Chondrocyte (in vitro differentiated cells): ENCODE results near the gene DRD4. TPM values are rescaled to one million over a fixed set of nuclear protein-coding genes. Genes with fewer than 3 reads are reported as not detected.
"Not testable (repeated sequence)": the region's sequence is repeated elsewhere in the genome, so short reads cannot be mapped to it uniquely, and the experiment has no call there.

Experiments
- DNase-seq: peaks from one replicate; pipeline ENCODE4 v3.0.0; 2021; ENCODE audit warnings: mixed read lengths, low spot score
- H3K27ac Mint-ChIP-seq: one replicate; pipeline ENCODE4 v1.8.0; 2021; ENCODE audit warnings: mild to moderate bottlenecking, moderate library complexity, mixed read lengths; ENCODE audit not compliant: unreplicated experiment
- H3K27me3 Mint-ChIP-seq: 2 replicates; pipeline ENCODE4 v1.8.0; 2021; ENCODE audit warnings: low read depth, mixed read lengths
- H3K36me3 Mint-ChIP-seq: 2 replicates; pipeline ENCODE4 v1.8.0; 2021; ENCODE audit warnings: low read depth, mixed read lengths
- H3K4me1 Mint-ChIP-seq: 2 replicates; pipeline ENCODE4 v1.8.0; 2021; ENCODE audit warnings: low read depth, mild to moderate bottlenecking, mixed read lengths
- H3K4me3 Mint-ChIP-seq: one replicate; pipeline ENCODE4 v1.8.0; 2021; ENCODE audit warnings: mild to moderate bottlenecking, moderate library complexity, mixed read lengths; ENCODE audit not compliant: unreplicated experiment
- H3K9me3 Mint-ChIP-seq: 2 replicates; pipeline ENCODE4 v1.8.0; 2021; ENCODE audit warnings: low read depth, mixed read lengths
- total RNA-seq: library from RNA; stranded (reverse); gene quantifications from 3 replicates; pipeline ENCODE4 v1.2.1, GENCODE V29; 2021
- TF ChIP-seq, protein P1 (sequence below): fragments of 200-600 bp; sonication (generic); IDR thresholded peaks from 2 replicates; pipeline ENCODE4 v1.5.0; 2021; ENCODE audit warnings: antibody characterized with exemption, mild to moderate bottlenecking, moderate library complexity

DRD4 gene
- total RNA-seq, 1 donor from 2014 or later: 0.55 TPM

DNA sequence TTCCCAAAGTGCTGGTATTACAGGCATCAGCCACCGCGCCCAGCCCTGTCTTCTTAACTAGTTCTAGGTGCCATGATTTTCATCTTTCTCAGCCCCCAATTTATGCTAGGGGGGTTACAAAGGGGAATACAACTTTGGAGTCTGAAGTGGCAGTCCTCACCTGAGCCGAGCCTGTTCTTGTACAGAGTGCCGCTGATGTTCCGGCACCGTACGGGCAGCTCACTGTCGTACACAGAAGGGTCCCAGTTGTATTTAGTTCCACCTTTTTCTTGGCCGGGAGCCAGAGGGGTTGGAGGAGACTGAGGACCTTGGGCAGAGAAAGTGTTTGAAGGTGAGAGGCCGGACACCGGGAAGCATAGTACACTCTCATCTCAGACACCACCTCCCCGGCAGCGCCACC, 50.7 kb downstream of the DRD4 start:
- TF ChIP-seq, protein P1, sequence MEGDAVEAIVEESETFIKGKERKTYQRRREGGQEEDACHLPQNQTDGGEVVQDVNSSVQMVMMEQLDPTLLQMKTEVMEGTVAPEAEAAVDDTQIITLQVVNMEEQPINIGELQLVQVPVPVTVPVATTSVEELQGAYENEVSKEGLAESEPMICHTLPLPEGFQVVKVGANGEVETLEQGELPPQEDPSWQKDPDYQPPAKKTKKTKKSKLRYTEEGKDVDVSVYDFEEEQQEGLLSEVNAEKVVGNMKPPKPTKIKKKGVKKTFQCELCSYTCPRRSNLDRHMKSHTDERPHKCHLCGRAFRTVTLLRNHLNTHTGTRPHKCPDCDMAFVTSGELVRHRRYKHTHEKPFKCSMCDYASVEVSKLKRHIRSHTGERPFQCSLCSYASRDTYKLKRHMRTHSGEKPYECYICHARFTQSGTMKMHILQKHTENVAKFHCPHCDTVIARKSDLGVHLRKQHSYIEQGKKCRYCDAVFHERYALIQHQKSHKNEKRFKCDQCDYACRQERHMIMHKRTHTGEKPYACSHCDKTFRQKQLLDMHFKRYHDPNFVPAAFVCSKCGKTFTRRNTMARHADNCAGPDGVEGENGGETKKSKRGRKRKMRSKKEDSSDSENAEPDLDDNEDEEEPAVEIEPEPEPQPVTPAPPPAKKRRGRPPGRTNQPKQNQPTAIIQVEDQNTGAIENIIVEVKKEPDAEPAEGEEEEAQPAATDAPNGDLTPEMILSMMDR: no peak
- no peak overlapping the region for H3K4me3 Mint-ChIP-seq
- no peak overlapping the region for H3K27ac Mint-ChIP-seq
- no peaks in the 10 kb centered on the region for H3K9me3 Mint-ChIP-seq
- peaks cover 32% of the 10 kb centered on the region for H3K4me1 Mint-ChIP-seq
- no peaks in the 10 kb centered on the region for H3K27me3 Mint-ChIP-seq
- DNase-seq: no peak
- peaks cover 39% of the 10 kb centered on the region for H3K36me3 Mint-ChIP-seq

DNA sequence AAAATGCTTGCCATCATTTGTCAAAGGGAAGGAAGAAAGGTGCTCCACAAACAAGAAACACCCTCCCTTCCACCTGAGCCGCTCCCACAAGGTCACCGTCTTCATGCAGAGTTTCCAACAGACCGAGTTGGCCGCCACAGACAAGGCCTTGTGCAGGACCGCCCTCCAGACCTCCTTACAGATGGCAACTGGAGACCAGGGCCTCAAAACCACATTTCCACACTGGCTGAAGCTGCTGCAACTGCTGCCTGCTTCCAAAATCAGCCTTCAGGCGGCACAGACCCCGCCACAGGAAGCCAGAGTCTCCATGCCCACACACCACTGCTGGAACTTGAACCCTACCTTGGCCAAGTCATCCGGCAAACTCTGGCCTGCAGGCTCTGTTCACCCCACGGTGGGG, 51.6 kb downstream of the DRD4 start:
- Mint-ChIP-seq H3K4me3 (no peak overlapping the region), H3K9me3 (no peaks in the 10 kb centered on the region), H3K36me3 (peaks cover 32% of the 10 kb centered on the region), H3K27me3 (no peaks in the 10 kb centered on the region), H3K27ac (peak overlapping the region; percentile 12), H3K4me1 (peaks cover 41% of the 10 kb centered on the region)
- DNase-seq: no peak
- TF ChIP-seq, protein P1: no peak

- H3K27me3 Mint-ChIP-seq: no peaks in the 10 kb centered on the region
- peaks cover 22% of the 10 kb centered on the region for H3K36me3 Mint-ChIP-seq
- no peak for DNase-seq
- TF ChIP-seq, protein P1: no peak
- peaks cover 45% of the 10 kb centered on the region for H3K4me1 Mint-ChIP-seq
- H3K4me3 Mint-ChIP-seq: no peak overlapping the region
- H3K9me3 Mint-ChIP-seq: no peaks in the 10 kb centered on the region
- peak overlapping the region; percentile 95 for H3K27ac Mint-ChIP-seq
Measured at GRCh38 chr11:689625-690024, 52.6 kb downstream of the DRD4 start.

- H3K4me3 Mint-ChIP-seq, H3K27me3 Mint-ChIP-seq, H3K27ac Mint-ChIP-seq, DNase-seq, H3K9me3 Mint-ChIP-seq: not testable (repeated sequence)
- H3K36me3 Mint-ChIP-seq: peaks cover 20% of the 10 kb centered on the region
- peaks cover 45% of the 10 kb centered on the region for H3K4me1 Mint-ChIP-seq
Measured at GRCh38 chr11:690244-690643, 53.2 kb downstream of the DRD4 start.

Other genes with a start within 250 kb of the DRD4 start
- 0.56 to 0.92 TPM (median 0.85 TPM) in 3 replicates for gene PKP3, start 243.1 kb upstream of the DRD4 start, total RNA-seq
- 12.3 to 26.6 TPM (median 25.9 TPM) in 3 replicates for gene SIGIRR, start 222.3 kb upstream of the DRD4 start, total RNA-seq
- not detected in 3 replicates for gene ANO9, start 195.3 kb upstream of the DRD4 start, total RNA-seq
- 30.0 to 32.5 TPM (median 32.0 TPM) in 3 replicates for gene PTDSS2, start 187.0 kb upstream of the DRD4 start, total RNA-seq
- gene RNH1, start 130.0 kb upstream of the DRD4 start, total RNA-seq: 146 to 166 TPM (median 161 TPM) in 3 replicates
- 65.1 to 77.7 TPM (median 68.0 TPM) in 3 replicates for gene HRAS, start 101.7 kb upstream of the DRD4 start, total RNA-seq
- gene LRRC56, start 99.7 kb upstream of the DRD4 start, total RNA-seq: 2.6 to 2.9 TPM (median 2.7 TPM) in 3 replicates
- 3.8 to 6.1 TPM (median 5.5 TPM) in 3 replicates for gene LMNTD2, start 76.5 kb upstream of the DRD4 start, total RNA-seq
- gene RASSF7, start 76.3 kb upstream of the DRD4 start, total RNA-seq: 20.0 to 31.3 TPM (median 28.7 TPM) in 3 replicates
- gene PHRF1, start 60.8 kb upstream of the DRD4 start, total RNA-seq: 24.6 to 34.1 TPM (median 25.9 TPM) in 3 replicates
- gene IRF7, start 21.3 kb upstream of the DRD4 start, total RNA-seq: 6.5 to 11.4 TPM (median 7.7 TPM) in 3 replicates
- gene CDHR5, start 12.3 kb upstream of the DRD4 start, total RNA-seq: not detected in 3 replicates
- 0.72 TPM in 1 of 3 replicates, not detected in the others for gene SCT, start 10.1 kb upstream of the DRD4 start, total RNA-seq
- 67.6 to 70.4 TPM (median 67.9 TPM) in 3 replicates for gene DEAF1, start 58.0 kb downstream of the DRD4 start, total RNA-seq
- 16.9 to 31.3 TPM (median 20.3 TPM) in 3 replicates for gene TMEM80, start 58.5 kb downstream of the DRD4 start, total RNA-seq
- gene EPS8L2, start 69.0 kb downstream of the DRD4 start, total RNA-seq: 17.2 to 51.6 TPM (median 45.7 TPM) in 3 replicates
- 128 to 227 TPM (median 151 TPM) in 3 replicates for gene TALDO1, start 110.2 kb downstream of the DRD4 start, total RNA-seq
- 47.2 to 55.0 TPM (median 52.3 TPM) in 3 replicates for gene GATD1, start 140.2 kb downstream of the DRD4 start, total RNA-seq
- 0.20 to 0.67 TPM (median 0.41 TPM) in 3 replicates for gene CEND1, start 152.8 kb downstream of the DRD4 start, total RNA-seq
- gene SLC25A22, start 161.0 kb downstream of the DRD4 start, total RNA-seq: 15.6 to 24.4 TPM (median 16.0 TPM) in 3 replicates
- 12.5 to 14.9 TPM (median 12.8 TPM) in 3 replicates for gene PIDD1, start 168.0 kb downstream of the DRD4 start, total RNA-seq
- 1,144 to 1,291 TPM (median 1,171 TPM) in 3 replicates for gene RPLP2, start 172.7 kb downstream of the DRD4 start, total RNA-seq
- 56.0 to 59.1 TPM (median 56.0 TPM) in 3 replicates for gene PNPLA2, start 181.6 kb downstream of the DRD4 start, total RNA-seq
- gene CRACR2B, start 190.7 kb downstream of the DRD4 start, total RNA-seq: 0.57 to 5.0 TPM (median 1.4 TPM) in 3 replicates
- gene CD151, start 195.7 kb downstream of the DRD4 start, total RNA-seq: 460 to 558 TPM (median 549 TPM) in 3 replicates
- 139 to 173 TPM (median 142 TPM) in 3 replicates for gene POLR2L, start 205.3 kb downstream of the DRD4 start, total RNA-seq
- 62.3 to 115 TPM (median 69.2 TPM) in 3 replicates for gene TSPAN4, start 205.6 kb downstream of the DRD4 start, total RNA-seq